ENCODE results near the gene C5orf34. TPM values are rescaled to one million over a fixed set of nuclear protein-coding genes. Genes with fewer than 3 reads are reported as not detected.
"Not testable (repeated sequence)": the region's sequence is repeated elsewhere in the genome, so short reads cannot be mapped to it uniquely, and the experiment has no call there.

C5orf34 gene
- total and polyA plus RNA-seq, 2 experiments from 2014 or later, result 3.7 to 5.2 TPM

- Histone ChIP-seq H3K9me3 (ENCODE audit: low read depth) (no peaks in the 10 kb centered on the region), H3K36me3 (peaks cover 14% of the 10 kb centered on the region), H3K27ac (peak within 1 kb of the TSS; percentile 99), H3K4me1 (ENCODE audit: low read depth) (peaks cover 48% of the 10 kb centered on the region), H3K4me3 (peak within 1 kb of the TSS; percentile 69), H3K27me3 (no peaks in the 10 kb centered on the region)
- DNase-seq (ENCODE audit: low read depth in 1 of 2, low spot score in 1 of 2), result peak; percentile 91 to 93
- peak; percentile 52 for TF ChIP-seq CTCF (IDR thresholded peaks at IDR 0.05; ENCODE audit: low read depth, low read length)
Observed at GRCh38 chr5:43556857-43557542, 42.1 kb upstream of the C5orf34 start, which contains the start of gene PAIP1. PAIP1 (minus strand) TSS chr5:43557077; CDS start chr5:43556846, 231 bp downstream.

- H3K27ac ChIP-seq, result peak overlapping the region; percentile 99
- H3K4me1 ChIP-seq (ENCODE audit: low read depth), result peaks cover 52% of the 10 kb centered on the region
- DNase-seq (ENCODE audit: low read depth in 1 of 2, low spot score in 1 of 2); H3K27me3 ChIP-seq; H3K9me3 ChIP-seq (ENCODE audit: low read depth): not testable (repeated sequence)
- H3K4me3 ChIP-seq, result peak overlapping the region; percentile 69
- peaks cover 17% of the 10 kb centered on the region for H3K36me3 ChIP-seq
Observed at GRCh38 chr5:43556607-43556856, 41.6 kb upstream of the C5orf34 start.

GRCh38 chr5:43555895-43556606 is 41.1 kb upstream of the C5orf34 start:
- H3K4me3 ChIP-seq, result peak overlapping the region; percentile 69
- H3K27me3 ChIP-seq, result no peaks in the 10 kb centered on the region
- peaks cover 52% of the 10 kb centered on the region for H3K4me1 ChIP-seq (ENCODE audit: low read depth)
- no peaks in the 10 kb centered on the region for H3K9me3 ChIP-seq (ENCODE audit: low read depth)
- no peak for TF ChIP-seq CTCF (IDR thresholded peaks at IDR 0.05; ENCODE audit: low read depth, low read length)
- H3K27ac ChIP-seq, result peak overlapping the region; percentile 99
- peaks cover 22% of the 10 kb centered on the region for H3K36me3 ChIP-seq
- DNase-seq (ENCODE audit: low read depth in 1 of 2, low spot score in 1 of 2), result peak; percentile 38 to 57

GRCh38 chr5:43554497-43554896 is 39.5 kb upstream of the C5orf34 start:
- DNase-seq (ENCODE audit: low read depth in 1 of 2, low spot score in 1 of 2), result no peak
- Histone ChIP-seq H3K27me3 (no peaks in the 10 kb centered on the region), H3K4me1 (ENCODE audit: low read depth) (peaks cover 44% of the 10 kb centered on the region), H3K9me3 (ENCODE audit: low read depth) (no peaks in the 10 kb centered on the region), H3K27ac (no peak overlapping the region), H3K36me3 (peaks cover 25% of the 10 kb centered on the region), H3K4me3 (peak overlapping the region; percentile 69)
- TF ChIP-seq CTCF (IDR thresholded peaks at IDR 0.05; ENCODE audit: low read depth, low read length), result no peak

GRCh38 chr5:43553381-43553780 is 38.4 kb upstream of the C5orf34 start:
- no peak for TF ChIP-seq CTCF (IDR thresholded peaks at IDR 0.05; ENCODE audit: low read depth, low read length)
- no peaks in the 10 kb centered on the region for H3K27me3 ChIP-seq
- H3K9me3 ChIP-seq (ENCODE audit: low read depth), result no peaks in the 10 kb centered on the region
- H3K4me1 ChIP-seq (ENCODE audit: low read depth), result peaks cover 39% of the 10 kb centered on the region
- H3K4me3 ChIP-seq, result no peak overlapping the region
- H3K27ac ChIP-seq, result no peak overlapping the region
- DNase-seq (ENCODE audit: low read depth in 1 of 2, low spot score in 1 of 2), result peak in 1 of 2 donors; percentile 22
- H3K36me3 ChIP-seq, result peaks cover 25% of the 10 kb centered on the region

- DNase-seq (ENCODE audit: low read depth in 1 of 2, low spot score in 1 of 2), result no peak
- Histone ChIP-seq H3K9me3 (ENCODE audit: low read depth) (no peaks in the 10 kb centered on the region), H3K4me3 (no peak overlapping the region), H3K4me1 (ENCODE audit: low read depth) (peaks cover 34% of the 10 kb centered on the region), H3K36me3 (peaks cover 39% of the 10 kb centered on the region), H3K27me3 (no peaks in the 10 kb centered on the region), H3K27ac (peak overlapping the region; percentile 11)
- no peak for TF ChIP-seq CTCF (IDR thresholded peaks at IDR 0.05; ENCODE audit: low read depth, low read length)
Observed at GRCh38 chr5:43551731-43552130, 36.8 kb upstream of the C5orf34 start.

- peaks cover 21% of the 10 kb centered on the region for H3K4me1 ChIP-seq (ENCODE audit: low read depth)
- not testable (repeated sequence) for H3K27me3 ChIP-seq; H3K9me3 ChIP-seq (ENCODE audit: low read depth); H3K4me3 ChIP-seq; H3K27ac ChIP-seq; DNase-seq (ENCODE audit: low read depth in 1 of 2, low spot score in 1 of 2)
- H3K36me3 ChIP-seq, result peaks cover 49% of the 10 kb centered on the region
Observed at GRCh38 chr5:43549272-43549671, 34.3 kb upstream of the C5orf34 start.
